Activated B cell treated with CpG ODN at 0.5 μM for 24 hours (primary cell): ENCODE measurements around the gene NRG3. TPM values are rescaled to one million over a fixed set of nuclear protein-coding genes. Genes with fewer than 3 reads are reported as not detected.

Source experiments
- ATAC-seq: fragments of 200-7000 bp; cut with Tn5 transposase; one replicate; pipeline ENCODE4 v1.10.0; 2021; ENCODE audit warnings: low read depth, mild to moderate bottlenecking, moderate library complexity
- CTCF ChIA-PET: fragments of 350-600 bp; sonication (Branson Sonifier 250); formaldehyde crosslinking; loops from one replicate; lab custom pipeline; 2021; ENCODE audit warnings: antibody characterized with exemption; lab: Charles Lee
- POLR2A ChIA-PET: fragments of 350-600 bp; sonication (Branson Sonifier 250); formaldehyde crosslinking; loops from one replicate; lab custom pipeline; 2021; ENCODE audit warnings: antibody characterized with exemption; lab: Charles Lee
- DNase-seq: peaks from one replicate; pipeline ENCODE4 v3.0.0; 2022
- H3K27ac Mint-ChIP-seq: one replicate; pipeline ENCODE4 v1.8.0; 2020; ENCODE audit warnings: mixed read lengths
- H3K27me3 Mint-ChIP-seq: one replicate; pipeline ENCODE4 v1.8.0; 2021; ENCODE audit warnings: mixed read lengths
- H3K36me3 Mint-ChIP-seq: one replicate; pipeline ENCODE4 v1.8.0; 2021; ENCODE audit warnings: low read depth, mixed read lengths
- H3K4me1 Mint-ChIP-seq: one replicate; pipeline ENCODE4 v1.8.0; 2021; ENCODE audit warnings: mixed read lengths
- H3K4me3 Mint-ChIP-seq: one replicate; pipeline ENCODE4 v1.8.0; 2020; ENCODE audit warnings: mild to moderate bottlenecking, mixed read lengths
- H3K9me3 Mint-ChIP-seq: one replicate; pipeline ENCODE4 v1.8.0; 2020; ENCODE audit warnings: mixed read lengths
- intact Hi-C: fragments of 100-400 bp; cut with micrococcal nuclease; formaldehyde crosslinking; loops from one replicate; pipeline ENCODE4 v1.15.1; 2024
- total RNA-seq: library from RNA; stranded (reverse); gene quantifications from 2 replicates; pipeline ENCODE4 v1.2.3, GENCODE V29; 2022
- TF ChIP-seq, protein P1 (sequence below): fragments of 200-600 bp; IDR thresholded peaks from one replicate; pipeline ENCODE4 v1.8.0; 2022; ENCODE audit warnings: antibody characterized with exemption, mild to moderate bottlenecking

NRG3 gene
- total RNA-seq, 1 donor from 2014 or later: not detected

DNA sequence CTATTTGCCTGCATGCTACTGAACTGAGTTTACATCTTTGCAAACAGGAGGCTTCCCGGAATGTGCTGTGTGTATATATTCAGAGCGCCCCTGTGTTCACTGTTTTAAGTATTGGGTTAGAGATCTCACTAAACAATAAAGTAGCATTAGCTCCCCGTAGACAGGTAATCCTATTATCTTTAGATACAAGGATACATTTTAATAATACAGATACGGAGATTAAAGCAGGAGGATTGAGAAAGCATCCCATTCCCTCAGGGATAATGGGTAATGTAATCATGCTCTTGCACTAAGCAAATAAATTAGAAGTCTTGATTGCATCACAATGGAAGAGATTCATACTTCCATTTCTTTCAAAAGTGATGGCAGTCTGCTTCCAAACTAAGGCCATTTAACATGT lies 809.0 kb downstream of the NRG3 start:
- TF ChIP-seq, protein P1, sequence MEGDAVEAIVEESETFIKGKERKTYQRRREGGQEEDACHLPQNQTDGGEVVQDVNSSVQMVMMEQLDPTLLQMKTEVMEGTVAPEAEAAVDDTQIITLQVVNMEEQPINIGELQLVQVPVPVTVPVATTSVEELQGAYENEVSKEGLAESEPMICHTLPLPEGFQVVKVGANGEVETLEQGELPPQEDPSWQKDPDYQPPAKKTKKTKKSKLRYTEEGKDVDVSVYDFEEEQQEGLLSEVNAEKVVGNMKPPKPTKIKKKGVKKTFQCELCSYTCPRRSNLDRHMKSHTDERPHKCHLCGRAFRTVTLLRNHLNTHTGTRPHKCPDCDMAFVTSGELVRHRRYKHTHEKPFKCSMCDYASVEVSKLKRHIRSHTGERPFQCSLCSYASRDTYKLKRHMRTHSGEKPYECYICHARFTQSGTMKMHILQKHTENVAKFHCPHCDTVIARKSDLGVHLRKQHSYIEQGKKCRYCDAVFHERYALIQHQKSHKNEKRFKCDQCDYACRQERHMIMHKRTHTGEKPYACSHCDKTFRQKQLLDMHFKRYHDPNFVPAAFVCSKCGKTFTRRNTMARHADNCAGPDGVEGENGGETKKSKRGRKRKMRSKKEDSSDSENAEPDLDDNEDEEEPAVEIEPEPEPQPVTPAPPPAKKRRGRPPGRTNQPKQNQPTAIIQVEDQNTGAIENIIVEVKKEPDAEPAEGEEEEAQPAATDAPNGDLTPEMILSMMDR: no peak
- H3K27me3 Mint-ChIP-seq: no peaks in the 10 kb centered on the region
- DNase-seq: no peak

DNA sequence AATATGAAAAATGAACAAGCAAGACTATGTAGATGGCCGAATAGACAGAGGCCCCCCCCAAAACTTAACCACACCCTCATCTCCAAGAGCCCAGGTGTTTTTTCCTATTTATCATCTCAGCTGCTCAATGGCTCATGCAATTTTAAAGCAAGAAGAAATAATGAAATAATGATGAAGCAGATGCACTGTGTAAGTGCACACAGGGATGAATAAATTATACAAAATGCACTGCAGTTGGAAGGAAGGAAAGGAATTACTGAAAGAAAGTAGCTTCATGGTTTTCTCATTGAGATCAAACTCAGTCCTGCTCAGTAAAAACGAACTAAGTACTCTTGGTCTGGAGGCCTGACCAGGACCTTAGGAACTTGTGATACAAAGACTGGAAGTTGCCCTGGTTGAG lies 810.1 kb downstream of the NRG3 start:
- ChIA-PET CTCF (no interaction called here), POLR2A (no interaction called here)
- Mint-ChIP-seq H3K4me3 (no peak overlapping the region), H3K9me3 (peaks cover 3% of the 10 kb centered on the region), H3K36me3 (no peaks in the 10 kb centered on the region), H3K27me3 (no peaks in the 10 kb centered on the region), H3K27ac (no peak overlapping the region), H3K4me1 (no peaks in the 10 kb centered on the region)
- intact Hi-C loops: no loop called here
- TF ChIP-seq, protein P1: no peak
- DNase-seq (no peak), ATAC-seq (no peak)

More for the DNA sequence above, 809.0 kb downstream of the NRG3 start:
- Mint-ChIP-seq H3K9me3 (peaks cover 3% of the 10 kb centered on the region), H3K4me1 (no peaks in the 10 kb centered on the region), H3K36me3 (no peaks in the 10 kb centered on the region), H3K27ac (no peak overlapping the region), H3K4me3 (no peak overlapping the region)
- POLR2A ChIA-PET: no interaction called here
- CTCF ChIA-PET: no interaction called here
- intact Hi-C loops: no loop called here
- no peak for ATAC-seq

DNA sequence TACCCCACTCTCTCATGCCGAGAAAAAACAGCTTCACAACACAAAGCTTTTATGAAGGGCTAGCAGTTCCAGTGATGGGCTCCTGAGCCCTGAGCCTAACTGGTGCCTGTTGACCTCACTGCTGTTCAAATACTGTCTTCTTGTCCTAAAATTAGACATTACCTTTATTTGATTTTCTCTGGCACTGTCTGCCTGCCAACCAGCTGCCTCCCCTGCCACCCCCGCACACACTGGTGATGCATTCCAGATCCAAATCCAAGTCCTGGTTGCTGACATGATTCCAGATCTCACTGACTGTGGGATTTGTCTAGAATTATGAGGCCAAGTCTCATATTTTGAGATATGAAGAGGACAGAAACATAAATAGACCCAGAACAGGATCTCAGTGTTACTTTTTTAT lies 816.2 kb downstream of the NRG3 start:
- intact Hi-C loops: no loop called here
- ChIA-PET CTCF (no interaction called here), POLR2A (no interaction called here)
- no peak for DNase-seq
- no peak for ATAC-seq
- no peaks in the 10 kb centered on the region for H3K36me3 Mint-ChIP-seq
- no peak overlapping the region for H3K27ac Mint-ChIP-seq
- no peak overlapping the region for H3K4me3 Mint-ChIP-seq
- H3K9me3 Mint-ChIP-seq: peaks cover 5% of the 10 kb centered on the region
- H3K27me3 Mint-ChIP-seq: no peaks in the 10 kb centered on the region
- no peaks in the 10 kb centered on the region for H3K4me1 Mint-ChIP-seq
- TF ChIP-seq, protein P1: no peak

DNA sequence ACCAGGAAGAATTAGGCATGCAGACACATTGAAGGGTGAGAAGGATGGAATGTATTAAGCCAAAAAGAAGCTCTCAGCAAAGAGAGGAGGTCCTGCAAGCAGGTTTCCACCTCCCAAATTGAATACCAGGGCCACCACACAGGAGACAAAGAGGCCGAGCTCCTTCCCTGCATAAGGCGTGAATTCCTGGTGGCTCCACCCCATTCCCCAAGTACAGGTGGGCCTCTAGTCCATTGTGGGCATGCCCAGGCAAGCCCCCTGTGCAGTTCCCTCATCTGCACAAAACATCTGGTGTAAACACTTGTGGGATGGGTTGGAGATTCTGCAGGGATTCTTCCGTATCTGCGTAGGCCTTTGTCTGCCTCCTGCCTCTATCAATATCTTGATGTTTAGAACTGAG lies 817.5 kb downstream of the NRG3 start:
- ATAC-seq: no peak
- no peak overlapping the region for H3K4me3 Mint-ChIP-seq
- TF ChIP-seq, protein P1: no peak
- no peak overlapping the region for H3K27ac Mint-ChIP-seq
- ChIA-PET CTCF (no interaction called here), POLR2A (no interaction called here)
- no peaks in the 10 kb centered on the region for H3K4me1 Mint-ChIP-seq
- H3K36me3 Mint-ChIP-seq: no peaks in the 10 kb centered on the region
- no peak for DNase-seq
- H3K27me3 Mint-ChIP-seq: no peaks in the 10 kb centered on the region
- intact Hi-C loops: no loop called here
- H3K9me3 Mint-ChIP-seq: peaks cover 11% of the 10 kb centered on the region

DNA sequence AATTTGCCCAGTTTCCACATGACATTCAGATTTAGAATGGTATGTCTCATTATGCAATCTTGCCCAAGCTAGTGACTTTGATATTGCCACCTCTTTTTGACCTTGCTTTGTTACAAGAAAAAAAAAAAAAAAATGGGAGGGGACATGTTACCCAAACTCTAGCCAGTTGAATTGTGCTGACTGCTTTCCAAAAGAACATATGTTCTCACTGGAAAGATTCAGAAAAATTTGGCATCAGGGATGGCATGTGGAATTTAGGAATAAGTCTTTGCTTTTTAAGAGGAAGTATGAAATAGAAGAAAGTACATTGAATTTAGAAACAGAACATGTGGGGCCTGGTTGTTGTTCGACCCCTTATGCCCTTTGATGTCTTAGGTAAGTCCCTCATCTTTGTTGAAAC lies 846.8 kb downstream of the NRG3 start:
- ChIA-PET CTCF (no interaction called here), POLR2A (no interaction called here)
- intact Hi-C loops: no loop called here
- Mint-ChIP-seq H3K27me3 (no peaks in the 10 kb centered on the region), H3K36me3 (no peaks in the 10 kb centered on the region), H3K27ac (no peak overlapping the region), H3K9me3 (peaks cover 3% of the 10 kb centered on the region), H3K4me1 (no peaks in the 10 kb centered on the region), H3K4me3 (no peak overlapping the region)
- no peak for ATAC-seq
- TF ChIP-seq, protein P1: no peak
- no peak for DNase-seq
